ENCODE measurements around the gene CDCA7L.

The CDCA7L gene

DNA sequence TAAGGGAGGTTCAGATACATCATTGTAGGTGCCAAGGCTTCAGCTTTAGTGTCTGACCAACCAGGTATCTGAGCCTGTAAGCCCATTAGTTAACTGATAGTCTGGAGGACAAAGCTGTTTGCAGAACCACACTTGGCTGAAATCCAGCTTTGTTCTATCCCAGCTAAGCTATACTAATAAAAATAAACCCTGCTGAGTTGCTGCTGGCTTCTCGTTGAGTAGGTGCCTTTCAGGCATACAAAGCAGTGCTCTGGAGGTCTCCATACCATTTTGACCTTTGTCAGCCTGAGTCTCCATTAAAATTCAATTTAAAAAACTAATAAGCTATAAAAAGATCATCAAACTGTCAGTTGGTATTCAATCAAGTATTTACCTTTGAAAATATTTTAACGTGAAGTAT lies 22.0 kb downstream of the CDCA7L start (continued):
- TF ChIP-seq ZNF16 (tag by site-specific recombination; IDR thresholded peaks at IDR 0.05; ENCODE audit: low read depth) (no peak), ZNF169 (tag by site-specific recombination; IDR thresholded peaks at IDR 0.05) (no peak), HOXA7 (CRISPR knock-in tag; IDR thresholded peaks at IDR 0.05; ENCODE audit: borderline replicate concordance) (no peak), ZNF292 (tag by site-specific recombination; IDR thresholded peaks at IDR 0.05; ENCODE audit: borderline replicate concordance, low read depth) (no peak), ZSCAN30 (tag by site-specific recombination; IDR thresholded peaks at IDR 0.05) (peak; percentile 70; the same call in 1 of the 2 replicates), HOXC10 (CRISPR knock-in tag; IDR thresholded peaks at IDR 0.05) (no peak), OVOL3 (tag by site-specific recombination; IDR thresholded peaks at IDR 0.05) (no peak), ZNF140 (tag by site-specific recombination; IDR thresholded peaks at IDR 0.05) (no peak), MZF1 (tag by site-specific recombination; IDR thresholded peaks at IDR 0.05; ENCODE audit: borderline replicate concordance) (no peak), ZSCAN16 (tag by site-specific recombination; IDR thresholded peaks at IDR 0.05) (peak; percentile 98), ZIC2 (tag by site-specific recombination; IDR thresholded peaks at IDR 0.05) (peak; percentile 87), ZXDB (tag by site-specific recombination; IDR thresholded peaks at IDR 0.05) (no peak), GLI2 (tag by site-specific recombination; IDR thresholded peaks at IDR 0.05; ENCODE audit: borderline replicate concordance, low read depth) (peak; percentile 51; the same call in 1 of the 2 replicates), ZNF600 (tag by site-specific recombination; IDR thresholded peaks at IDR 0.05) (0 out of 2 replicates have a peak, but pooled peaks have one; percentile 32), ZFP37 (tag by site-specific recombination; IDR thresholded peaks at IDR 0.05) (no peak), ZNF530 (tag by site-specific recombination; IDR thresholded peaks at IDR 0.05; ENCODE audit: low read depth) (no peak), ZNF121 (tag by site-specific recombination; IDR thresholded peaks at IDR 0.05) (no peak), SCRT1 (tag by site-specific recombination; IDR thresholded peaks at IDR 0.05; ENCODE audit: borderline replicate concordance) (no peak), TCF7L2 (IDR thresholded peaks at IDR 0.05; ENCODE audit: borderline replicate concordance, low read depth, low read length) (peak; percentile 73; the same call in 1 of the 2 replicates), GLIS2 (tag by site-specific recombination; IDR thresholded peaks at IDR 0.05) (0 out of 2 replicates have a peak, but pooled peaks have one; percentile 17), ZNF112 (tag by site-specific recombination; IDR thresholded peaks at IDR 0.05) (no peak), ZNF514 (tag by site-specific recombination; IDR thresholded peaks at IDR 0.05) (no peak), ZNF843 (tag by site-specific recombination; IDR thresholded peaks at IDR 0.05) (peak; percentile 83), ZNF561 (tag by site-specific recombination; IDR thresholded peaks at IDR 0.05; ENCODE audit: borderline replicate concordance) (0 out of 2 replicates have a peak, but pooled peaks have one; percentile 23), KLF10 (tag by site-specific recombination; IDR thresholded peaks at IDR 0.05) (no peak), SETDB1 (IDR thresholded peaks at IDR 0.05; ENCODE audit: insufficient read length, low read length) (no peak)
- TF ChIP-seq, protein P1, sequence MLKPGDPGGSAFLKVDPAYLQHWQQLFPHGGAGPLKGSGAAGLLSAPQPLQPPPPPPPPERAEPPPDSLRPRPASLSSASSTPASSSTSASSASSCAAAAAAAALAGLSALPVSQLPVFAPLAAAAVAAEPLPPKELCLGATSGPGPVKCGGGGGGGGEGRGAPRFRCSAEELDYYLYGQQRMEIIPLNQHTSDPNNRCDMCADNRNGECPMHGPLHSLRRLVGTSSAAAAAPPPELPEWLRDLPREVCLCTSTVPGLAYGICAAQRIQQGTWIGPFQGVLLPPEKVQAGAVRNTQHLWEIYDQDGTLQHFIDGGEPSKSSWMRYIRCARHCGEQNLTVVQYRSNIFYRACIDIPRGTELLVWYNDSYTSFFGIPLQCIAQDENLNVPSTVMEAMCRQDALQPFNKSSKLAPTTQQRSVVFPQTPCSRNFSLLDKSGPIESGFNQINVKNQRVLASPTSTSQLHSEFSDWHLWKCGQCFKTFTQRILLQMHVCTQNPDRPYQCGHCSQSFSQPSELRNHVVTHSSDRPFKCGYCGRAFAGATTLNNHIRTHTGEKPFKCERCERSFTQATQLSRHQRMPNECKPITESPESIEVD (tag by site-specific recombination; IDR thresholded peaks at IDR 0.05) = peak; percentile 71
- TF ChIP-seq, protein P2, sequence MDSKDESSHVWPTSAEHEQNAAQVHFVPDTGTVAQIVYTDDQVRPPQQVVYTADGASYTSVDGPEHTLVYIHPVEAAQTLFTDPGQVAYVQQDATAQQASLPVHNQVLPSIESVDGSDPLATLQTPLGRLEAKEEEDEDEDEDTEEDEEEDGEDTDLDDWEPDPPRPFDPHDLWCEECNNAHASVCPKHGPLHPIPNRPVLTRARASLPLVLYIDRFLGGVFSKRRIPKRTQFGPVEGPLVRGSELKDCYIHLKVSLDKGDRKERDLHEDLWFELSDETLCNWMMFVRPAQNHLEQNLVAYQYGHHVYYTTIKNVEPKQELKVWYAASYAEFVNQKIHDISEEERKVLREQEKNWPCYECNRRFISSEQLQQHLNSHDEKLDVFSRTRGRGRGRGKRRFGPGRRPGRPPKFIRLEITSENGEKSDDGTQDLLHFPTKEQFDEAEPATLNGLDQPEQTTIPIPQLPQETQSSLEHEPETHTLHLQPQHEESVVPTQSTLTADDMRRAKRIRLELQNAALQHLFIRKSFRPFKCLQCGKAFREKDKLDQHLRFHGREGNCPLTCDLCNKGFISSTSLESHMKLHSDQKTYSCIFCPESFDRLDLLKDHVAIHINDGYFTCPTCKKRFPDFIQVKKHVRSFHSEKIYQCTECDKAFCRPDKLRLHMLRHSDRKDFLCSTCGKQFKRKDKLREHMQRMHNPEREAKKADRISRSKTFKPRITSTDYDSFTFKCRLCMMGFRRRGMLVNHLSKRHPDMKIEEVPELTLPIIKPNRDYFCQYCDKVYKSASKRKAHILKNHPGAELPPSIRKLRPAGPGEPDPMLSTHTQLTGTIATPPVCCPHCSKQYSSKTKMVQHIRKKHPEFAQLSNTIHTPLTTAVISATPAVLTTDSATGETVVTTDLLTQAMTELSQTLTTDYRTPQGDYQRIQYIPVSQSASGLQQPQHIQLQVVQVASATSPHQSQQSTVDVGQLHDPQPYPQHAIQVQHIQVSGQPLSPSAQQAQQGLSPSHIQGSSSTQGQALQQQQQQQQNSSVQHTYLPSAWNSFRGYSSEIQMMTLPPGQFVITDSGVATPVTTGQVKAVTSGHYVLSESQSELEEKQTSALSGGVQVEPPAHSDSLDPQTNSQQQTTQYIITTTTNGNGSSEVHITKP (tag by site-specific recombination; IDR thresholded peaks at IDR 0.05) = no peak
- TF ChIP-seq, protein P3, sequence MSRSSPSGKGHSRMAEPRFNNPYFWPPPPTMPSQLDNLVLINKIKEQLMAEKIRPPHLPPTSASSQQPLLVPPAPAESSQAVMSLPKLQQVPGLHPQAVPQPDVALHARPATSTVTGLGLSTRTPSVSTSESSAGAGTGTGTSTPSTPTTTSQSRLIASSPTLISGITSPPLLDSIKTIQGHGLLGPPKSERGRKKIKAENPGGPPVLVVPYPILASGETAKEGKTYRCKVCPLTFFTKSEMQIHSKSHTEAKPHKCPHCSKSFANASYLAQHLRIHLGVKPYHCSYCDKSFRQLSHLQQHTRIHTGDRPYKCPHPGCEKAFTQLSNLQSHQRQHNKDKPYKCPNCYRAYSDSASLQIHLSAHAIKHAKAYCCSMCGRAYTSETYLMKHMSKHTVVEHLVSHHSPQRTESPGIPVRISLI (tag by site-specific recombination; IDR thresholded peaks at IDR 0.05) = no peak
- TF ChIP-seq, protein P4, sequence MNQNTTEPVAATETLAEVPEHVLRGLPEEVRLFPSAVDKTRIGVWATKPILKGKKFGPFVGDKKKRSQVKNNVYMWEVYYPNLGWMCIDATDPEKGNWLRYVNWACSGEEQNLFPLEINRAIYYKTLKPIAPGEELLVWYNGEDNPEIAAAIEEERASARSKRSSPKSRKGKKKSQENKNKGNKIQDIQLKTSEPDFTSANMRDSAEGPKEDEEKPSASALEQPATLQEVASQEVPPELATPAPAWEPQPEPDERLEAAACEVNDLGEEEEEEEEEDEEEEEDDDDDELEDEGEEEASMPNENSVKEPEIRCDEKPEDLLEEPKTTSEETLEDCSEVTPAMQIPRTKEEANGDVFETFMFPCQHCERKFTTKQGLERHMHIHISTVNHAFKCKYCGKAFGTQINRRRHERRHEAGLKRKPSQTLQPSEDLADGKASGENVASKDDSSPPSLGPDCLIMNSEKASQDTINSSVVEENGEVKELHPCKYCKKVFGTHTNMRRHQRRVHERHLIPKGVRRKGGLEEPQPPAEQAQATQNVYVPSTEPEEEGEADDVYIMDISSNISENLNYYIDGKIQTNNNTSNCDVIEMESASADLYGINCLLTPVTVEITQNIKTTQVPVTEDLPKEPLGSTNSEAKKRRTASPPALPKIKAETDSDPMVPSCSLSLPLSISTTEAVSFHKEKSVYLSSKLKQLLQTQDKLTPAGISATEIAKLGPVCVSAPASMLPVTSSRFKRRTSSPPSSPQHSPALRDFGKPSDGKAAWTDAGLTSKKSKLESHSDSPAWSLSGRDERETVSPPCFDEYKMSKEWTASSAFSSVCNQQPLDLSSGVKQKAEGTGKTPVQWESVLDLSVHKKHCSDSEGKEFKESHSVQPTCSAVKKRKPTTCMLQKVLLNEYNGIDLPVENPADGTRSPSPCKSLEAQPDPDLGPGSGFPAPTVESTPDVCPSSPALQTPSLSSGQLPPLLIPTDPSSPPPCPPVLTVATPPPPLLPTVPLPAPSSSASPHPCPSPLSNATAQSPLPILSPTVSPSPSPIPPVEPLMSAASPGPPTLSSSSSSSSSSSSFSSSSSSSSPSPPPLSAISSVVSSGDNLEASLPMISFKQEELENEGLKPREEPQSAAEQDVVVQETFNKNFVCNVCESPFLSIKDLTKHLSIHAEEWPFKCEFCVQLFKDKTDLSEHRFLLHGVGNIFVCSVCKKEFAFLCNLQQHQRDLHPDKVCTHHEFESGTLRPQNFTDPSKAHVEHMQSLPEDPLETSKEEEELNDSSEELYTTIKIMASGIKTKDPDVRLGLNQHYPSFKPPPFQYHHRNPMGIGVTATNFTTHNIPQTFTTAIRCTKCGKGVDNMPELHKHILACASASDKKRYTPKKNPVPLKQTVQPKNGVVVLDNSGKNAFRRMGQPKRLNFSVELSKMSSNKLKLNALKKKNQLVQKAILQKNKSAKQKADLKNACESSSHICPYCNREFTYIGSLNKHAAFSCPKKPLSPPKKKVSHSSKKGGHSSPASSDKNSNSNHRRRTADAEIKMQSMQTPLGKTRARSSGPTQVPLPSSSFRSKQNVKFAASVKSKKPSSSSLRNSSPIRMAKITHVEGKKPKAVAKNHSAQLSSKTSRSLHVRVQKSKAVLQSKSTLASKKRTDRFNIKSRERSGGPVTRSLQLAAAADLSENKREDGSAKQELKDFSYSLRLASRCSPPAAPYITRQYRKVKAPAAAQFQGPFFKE (tag by site-specific recombination; IDR thresholded peaks at IDR 0.05; ENCODE audit: borderline replicate concordance) = no peak
